GM23248 (cell line): ENCODE measurements around the gene SLC35D2. TPM values are rescaled to one million over a fixed set of nuclear protein-coding genes. Genes with fewer than 3 reads are reported as not detected.

Experiments
- DNase-seq: peaks from one replicate; pipeline ENCODE4 v3.0.0-alpha.2; 2015
- H2AFZ ChIP-seq: fragments of 200-600 bp; sonication (generic); 2 replicates; pipeline ENCODE4 v1.6.1; 2016; ENCODE audit warnings: antibody characterized with exemption
- H3F3A ChIP-seq: fragments of 200-600 bp; sonication (generic); 2 replicates; pipeline ENCODE4 v1.6.1; 2016; ENCODE audit warnings: mild to moderate bottlenecking, antibody characterized with exemption, mixed run types; ENCODE audit not compliant: insufficient read depth
- H3K27ac ChIP-seq: fragments of 200-600 bp; sonication (generic); 2 replicates; pipeline ENCODE4 v1.5.1; 2016; ENCODE audit warnings: mild to moderate bottlenecking
- H3K27me3 ChIP-seq: fragments of 200-600 bp; sonication (generic); replicated peaks from 2 replicates; pipeline ENCODE4 v1.6.1; 2016; ENCODE audit warnings: mild to moderate bottlenecking; ENCODE audit not compliant: insufficient read depth
- H3K36me3 ChIP-seq: fragments of 200-600 bp; sonication (generic); 2 replicates; pipeline ENCODE4 v1.6.1; 2016; ENCODE audit warnings: low read depth, mild to moderate bottlenecking
- H3K4me1 ChIP-seq: fragments of 200-600 bp; sonication (generic); 2 replicates; pipeline ENCODE4 v1.6.1; 2016; ENCODE audit warnings: mild to moderate bottlenecking; ENCODE audit not compliant: insufficient read depth
- H3K4me2 ChIP-seq: fragments of 200-600 bp; sonication (generic); one replicate; pipeline ENCODE4 v1.6.1; 2016; ENCODE audit warnings: mild to moderate bottlenecking; ENCODE audit not compliant: unreplicated experiment
- H3K4me3 ChIP-seq: fragments of 200-600 bp; sonication (generic); 2 replicates; pipeline ENCODE4 v1.5.1; 2016; ENCODE audit warnings: mild to moderate bottlenecking
- H3K79me2 ChIP-seq: fragments of 200-600 bp; sonication (generic); 2 replicates; pipeline ENCODE4 v1.6.1; 2016; ENCODE audit warnings: mild to moderate bottlenecking; ENCODE audit not compliant: insufficient read depth
- H3K9ac ChIP-seq: fragments of 200-600 bp; sonication (generic); 2 replicates; pipeline ENCODE4 v1.6.1; 2016; ENCODE audit warnings: mild to moderate bottlenecking
- H3K9me2 ChIP-seq: fragments of 200-600 bp; sonication (generic); 2 replicates; pipeline ENCODE4 v1.6.1; 2016; ENCODE audit warnings: mixed run types, mild to moderate bottlenecking, moderate library complexity; ENCODE audit not compliant: insufficient read depth
- H3K9me3 ChIP-seq: fragments of 200-600 bp; sonication (generic); one replicate; pipeline ENCODE4 v1.6.1; 2017; ENCODE audit warnings: low read depth
- H4K20me1 ChIP-seq: fragments of 200-600 bp; sonication (generic); 2 replicates; pipeline ENCODE4 v1.6.0; 2016; ENCODE audit not compliant: insufficient read depth
- EZH2 ChIP-seq: fragments of 200-600 bp; sonication (generic); IDR thresholded peaks from 2 replicates; pipeline ENCODE4 v1.6.1; 2018; ENCODE audit warnings: antibody characterized with exemption, mild to moderate bottlenecking; ENCODE audit not compliant: insufficient read depth, poor library complexity, severe bottlenecking
- EZH2phosphoT487 ChIP-seq: fragments of 200-600 bp; sonication (generic); IDR thresholded peaks from 2 replicates; pipeline ENCODE4 v1.6.1; 2018; ENCODE audit warnings: antibody characterized with exemption, moderate library complexity, mild to moderate bottlenecking, low read depth; ENCODE audit not compliant: insufficient read depth
- WGBS, 2 experiments: methylation state at CpG; one replicate each; pipeline ENCODE4 v1.1.6; 2015 to 2017; ENCODE audit warnings: low lambda C conversion rate in 2 of 2, low coverage in 1 of 2; ENCODE audit errors: missing lambda C conversion rate in 2 of 2; 5-methylcytosine and 5-hydroxymethylcytosine counted together
- in situ Hi-C: fragments of 300-500 bp; cut with MboI; formaldehyde crosslinking; loops from 2 replicates; pipeline ENCODE4 v1.15.0; 2020
- polyA plus RNA-seq: library from polyadenylated mRNA; unstranded; fragments of >200 nt; fragmentation: Nextera tagmentation; extraction: Ambion mirVana; gene quantifications from 2 replicates; pipeline ENCODE4 v1.2.1, GENCODE V29; 2016
- total RNA-seq: library from RNA; depleted of rRNA; stranded (reverse); fragments of >200 nt; shearing (Covaris generic); gene quantifications from 2 replicates; pipeline ENCODE4 v1.2.3, GENCODE V29; 2014; rRNA removed

Gene SLC35D2
- total and polyA plus RNA-seq, 2 experiments from 2014 or later, result 8.0 to 12.3 TPM

GRCh38 chr9:96279932-96280331 is 103.6 kb downstream of the SLC35D2 start:
- in situ Hi-C loops, result no loop called here
- H3F3A ChIP-seq, result no peaks in the 10 kb centered on the region
- WGBS, 2 experiments, result 67 to 68% methylated on average over 8 of the region's 8 CpGs
- no peaks in the 10 kb centered on the region for H3K9me2 ChIP-seq
- no peak overlapping the region for H2AFZ ChIP-seq
- no peaks in the 10 kb centered on the region for H3K27me3 ChIP-seq
- H3K9ac ChIP-seq, result no peak overlapping the region
- H3K4me1 ChIP-seq, result no peaks in the 10 kb centered on the region
- no peaks in the 10 kb centered on the region for H3K36me3 ChIP-seq
- no peaks in the 10 kb centered on the region for H3K79me2 ChIP-seq
- H3K4me3 ChIP-seq, result no peak overlapping the region
- no peaks in the 10 kb centered on the region for H4K20me1 ChIP-seq
- no peak overlapping the region for H3K4me2 ChIP-seq
- DNase-seq, result no peak
- H3K9me3 ChIP-seq, result no peaks in the 10 kb centered on the region
- H3K27ac ChIP-seq, result no peak overlapping the region
- TF ChIP-seq EZH2 (no peak), EZH2phosphoT487 (no peak)

DNA sequence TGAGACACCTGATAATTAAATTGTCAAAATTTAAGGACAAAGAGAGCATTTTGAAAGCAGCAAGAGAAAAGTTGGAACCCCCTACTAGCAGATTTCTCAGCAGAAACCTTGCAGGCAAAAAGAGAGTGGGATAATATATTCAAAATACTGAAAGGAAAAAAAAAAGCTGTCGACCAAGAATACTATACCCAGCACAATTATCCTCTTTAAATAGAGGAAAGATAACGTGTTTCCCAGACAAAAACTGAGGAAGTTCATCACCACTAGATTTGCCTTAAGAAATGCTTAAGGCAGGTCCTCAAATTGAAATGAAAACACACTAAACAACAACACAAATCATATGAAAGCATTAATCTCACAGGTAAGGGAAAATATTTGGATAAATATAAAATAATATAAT is 108.6 kb downstream of the SLC35D2 start:
- 21 to 25% methylated on average over 2 of the region's 2 CpGs for WGBS, 2 experiments
- in situ Hi-C loops, result no loop called here
- no peak for DNase-seq
- no peaks in the 10 kb centered on the region for H3K36me3 ChIP-seq
- no peak for TF ChIP-seq EZH2
- TF ChIP-seq EZH2phosphoT487, result no peak
- no peaks in the 10 kb centered on the region for H3F3A ChIP-seq
- no peak overlapping the region for H2AFZ ChIP-seq
- no peak overlapping the region for H3K9ac ChIP-seq
- H4K20me1 ChIP-seq, result no peaks in the 10 kb centered on the region
- H3K27ac ChIP-seq, result no peak overlapping the region
- H3K4me1 ChIP-seq, result no peaks in the 10 kb centered on the region
- H3K9me3 ChIP-seq, result peaks cover 4% of the 10 kb centered on the region
- H3K4me3 ChIP-seq, result no peak overlapping the region
- no peaks in the 10 kb centered on the region for H3K9me2 ChIP-seq
- H3K79me2 ChIP-seq, result no peaks in the 10 kb centered on the region
- no peaks in the 10 kb centered on the region for H3K27me3 ChIP-seq
- no peak overlapping the region for H3K4me2 ChIP-seq

Other genes with a start within 250 kb of the SLC35D2 start
- not detected in 2 replicates for gene HSD17B3, start 81.5 kb downstream of the SLC35D2 start, total RNA-seq
- gene HSD17B3, start 81.5 kb downstream of the SLC35D2 start, polyA plus RNA-seq, result not detected in 2 replicates
- gene ZNF367, start 34.7 kb upstream of the SLC35D2 start, total RNA-seq, result 7.3 and 9.3 TPM in 2 replicates
- gene ZNF367, start 34.7 kb upstream of the SLC35D2 start, polyA plus RNA-seq, result 2.1 and 2.8 TPM in 2 replicates
- 10.4 and 13.2 TPM in 2 replicates for gene HABP4, start 66.5 kb upstream of the SLC35D2 start, total RNA-seq
- 15.7 and 17.2 TPM in 2 replicates for gene HABP4, start 66.5 kb upstream of the SLC35D2 start, polyA plus RNA-seq
- 17.2 and 20.9 TPM in 2 replicates for gene CDC14B, start 236.1 kb upstream of the SLC35D2 start, total RNA-seq
- 7.6 and 8.1 TPM in 2 replicates for gene CDC14B, start 236.1 kb upstream of the SLC35D2 start, polyA plus RNA-seq